NCI-H2196 (cell line): ENCODE data around the gene DHX35.
A peak's percentile ranks its signal among the peaks of the same experiment; 100 is the strongest.
"Not testable (repeated sequence)": the region's sequence is repeated elsewhere in the genome, so short reads cannot be mapped to it uniquely, and the experiment has no call there.

ENCODE experiments used
- DNase-seq: peaks from one replicate; lab custom pipeline; 2025; ENCODE audit not compliant: unreplicated experiment; lab: John Stamatoyannopoulos, UW

DHX35 gene

DNA sequence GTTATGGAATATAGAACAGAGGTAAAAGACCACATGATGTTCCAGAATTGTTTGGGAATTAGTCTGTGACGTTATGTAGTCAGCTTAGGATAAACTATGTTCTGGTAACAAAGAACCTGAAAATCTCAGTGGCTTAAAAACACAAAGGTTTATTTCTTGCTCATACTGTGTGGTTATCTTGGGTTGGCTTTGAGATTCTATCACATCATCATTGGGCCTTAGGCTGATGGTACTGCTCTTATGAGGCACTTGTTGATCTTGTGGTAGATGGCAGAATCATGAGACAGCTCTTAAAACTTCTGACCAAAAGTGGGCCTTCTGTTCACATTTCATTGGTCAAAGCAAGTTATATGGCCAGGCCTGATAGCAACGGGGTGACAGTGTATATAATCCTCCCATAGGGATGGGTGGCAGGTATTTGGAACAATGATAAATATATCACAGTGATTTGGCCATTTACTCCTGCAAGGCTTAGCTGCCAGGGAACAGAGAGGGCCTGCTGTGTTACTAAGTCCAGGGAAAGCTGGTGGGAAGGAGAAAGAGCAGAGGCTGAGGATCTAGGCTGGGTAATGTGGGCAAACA, 13.5 kb downstream of the DHX35 start:
- no peak for DNase-seq

DNA sequence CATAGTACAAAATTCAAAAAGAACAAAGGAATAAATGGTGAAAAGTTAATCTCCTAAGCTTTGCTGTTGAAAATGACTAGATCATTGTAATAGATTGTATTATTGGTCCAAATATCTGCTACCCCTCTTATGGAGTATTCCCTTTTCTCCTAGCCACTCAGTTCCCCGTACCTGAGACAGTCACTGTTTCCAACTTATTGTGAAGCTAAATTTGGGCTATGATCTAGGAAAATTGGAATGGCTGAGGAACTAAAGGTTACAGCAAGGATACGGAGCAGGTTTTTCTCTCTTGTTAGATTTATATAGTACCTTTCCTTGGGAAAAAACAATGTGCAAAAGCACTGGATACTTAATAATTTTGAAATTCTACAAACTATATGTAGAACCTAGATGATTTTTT, 17.3 kb downstream of the DHX35 start:
- DNase-seq = no peak

DNA sequence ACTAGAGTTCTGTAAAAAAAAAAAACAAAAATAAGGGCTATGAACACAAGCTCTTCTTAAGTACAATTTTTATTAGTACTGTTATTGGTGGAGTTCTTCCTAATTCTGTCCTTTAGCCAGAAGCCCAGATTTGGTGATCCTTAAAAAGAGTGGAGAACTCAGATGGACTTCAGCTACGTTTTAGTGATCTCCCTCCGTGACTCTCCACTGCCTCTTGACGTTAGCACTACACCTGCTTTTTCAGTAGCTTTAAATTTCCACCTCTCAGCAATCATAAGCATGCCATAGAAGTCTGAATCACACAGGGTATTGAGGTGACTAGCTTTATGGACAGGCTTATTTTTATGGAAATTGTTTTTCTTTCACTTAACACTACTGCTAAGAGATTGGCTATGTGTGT, 17.7 kb downstream of the DHX35 start:
- no peak for DNase-seq

DNA sequence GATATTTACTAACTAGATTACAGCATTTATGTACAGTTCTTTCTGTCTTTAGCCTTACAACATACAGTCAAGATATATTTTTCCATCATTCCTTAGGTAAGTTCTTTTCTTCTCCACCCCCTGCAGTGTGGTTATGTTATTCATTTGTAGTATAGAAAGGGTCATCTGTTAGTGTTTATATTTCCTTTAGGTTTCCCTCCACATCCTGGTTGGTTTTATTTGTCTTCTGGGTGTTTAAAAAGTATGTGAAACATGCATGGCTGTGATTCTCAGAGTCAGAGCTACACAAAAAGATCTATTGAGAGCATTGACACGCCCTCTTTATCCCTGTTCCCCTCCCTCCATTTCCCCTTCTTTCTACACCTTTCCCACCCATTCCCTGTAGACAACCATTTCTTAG, 20.1 kb downstream of the DHX35 start:
- DNase-seq = no peak

DNA sequence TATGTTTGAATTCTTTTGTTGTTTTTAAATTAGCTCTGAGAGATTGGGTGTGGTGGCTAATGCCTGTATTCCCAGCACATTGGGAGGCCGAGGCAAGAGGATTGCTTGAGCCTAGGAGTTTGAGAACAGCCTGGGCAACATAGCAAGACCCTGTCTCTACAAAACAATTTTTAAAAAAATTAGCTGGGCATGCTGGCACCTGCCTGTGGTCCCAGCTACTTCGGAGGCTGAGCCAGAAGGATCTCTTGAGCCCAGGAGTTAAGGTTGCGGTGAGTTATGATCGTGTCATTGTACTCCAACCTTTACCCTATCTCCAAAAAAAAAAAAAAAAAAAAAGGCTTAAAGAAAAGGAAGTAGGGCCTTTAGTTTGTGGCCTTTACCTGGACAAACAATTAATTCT, 22.9 kb downstream of the DHX35 start:
- DNase-seq = no peak

DNA sequence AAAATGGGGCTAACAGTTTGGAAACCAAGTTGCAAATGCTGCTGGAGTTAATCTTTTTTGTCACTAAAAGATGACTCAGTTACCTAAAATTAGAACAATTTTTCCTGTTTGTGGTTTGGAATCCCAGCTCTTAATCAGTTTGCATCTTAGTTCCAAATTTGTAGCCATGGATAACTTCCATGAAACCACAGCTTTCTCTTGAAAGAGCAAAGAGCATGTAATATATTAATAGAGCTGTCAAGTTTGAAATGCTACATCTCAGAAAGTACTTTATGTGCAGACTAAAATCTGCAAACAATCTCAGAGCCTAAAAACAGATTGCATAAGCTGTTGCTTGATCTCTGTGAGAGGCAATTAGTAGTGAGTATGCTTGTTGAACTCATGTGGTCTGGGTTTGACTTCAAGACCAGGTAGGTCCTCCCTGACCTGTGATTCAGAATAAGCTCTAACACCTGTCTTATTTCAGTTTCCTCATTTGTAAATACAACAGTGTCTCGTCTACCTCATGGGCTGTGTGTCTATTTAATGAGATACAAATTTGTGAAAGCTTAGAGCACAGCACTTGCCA, 23.5 kb downstream of the DHX35 start:
- DNase-seq = no peak

DNA sequence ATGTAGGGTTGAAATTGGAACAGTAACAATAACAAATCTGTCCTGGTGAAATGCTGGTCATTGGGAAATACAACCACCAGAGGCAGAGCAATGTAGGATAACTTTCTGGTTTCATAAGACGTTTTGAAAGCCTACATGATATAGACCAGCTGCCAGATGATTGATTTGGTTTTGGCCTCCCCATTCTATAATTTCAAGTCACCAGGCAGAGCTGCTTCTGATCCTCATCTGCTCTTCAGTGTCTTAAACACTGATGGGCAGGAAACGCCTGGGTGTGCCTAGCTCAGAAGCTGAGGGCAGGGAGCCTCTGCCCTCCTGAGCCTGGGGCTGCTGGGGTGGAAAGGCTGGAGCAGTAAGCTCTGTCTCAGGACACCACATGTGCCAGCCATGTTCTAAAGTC, 24.5 kb downstream of the DHX35 start:
- no peak for DNase-seq

DNA sequence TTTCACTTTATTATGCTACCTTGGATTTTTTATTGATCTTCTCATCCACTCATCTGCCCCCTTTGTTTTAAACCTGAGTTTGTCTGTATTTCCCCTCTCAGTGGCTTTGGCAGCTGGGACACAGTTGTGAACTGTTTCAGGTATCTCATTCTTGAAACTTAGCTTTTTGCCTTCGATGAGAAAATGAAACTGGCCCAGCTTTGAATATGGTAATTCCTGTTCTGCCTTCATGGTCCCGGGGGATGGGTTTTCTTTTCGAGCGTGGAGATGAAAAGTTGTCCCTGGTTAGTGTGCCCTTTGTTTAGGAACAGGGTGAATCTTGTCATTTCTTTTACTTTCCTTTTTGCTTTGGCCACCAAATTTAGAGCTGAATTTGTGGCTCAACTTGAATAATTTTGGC, 25.6 kb downstream of the DHX35 start:
- DNase-seq = no peak

DNA sequence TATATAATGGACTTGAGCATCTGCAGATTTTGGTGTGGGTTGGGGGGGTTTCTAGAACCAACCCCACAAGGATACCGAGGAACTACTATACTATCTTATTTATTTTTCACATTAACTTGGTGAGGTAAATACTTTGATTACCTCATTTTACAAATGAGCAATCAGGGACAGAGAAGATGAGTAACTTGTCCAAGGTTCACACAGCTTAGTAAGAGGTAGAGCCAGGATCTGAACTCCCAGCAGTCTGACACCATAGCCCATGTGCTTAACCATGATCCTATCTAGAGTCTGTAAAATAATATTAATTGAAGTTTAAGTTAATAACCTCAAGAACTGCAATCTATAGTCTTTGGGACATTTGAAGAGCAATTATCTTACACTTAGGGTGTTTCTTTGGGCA, 28.6 kb downstream of the DHX35 start:
- DNase-seq = no peak

DNA sequence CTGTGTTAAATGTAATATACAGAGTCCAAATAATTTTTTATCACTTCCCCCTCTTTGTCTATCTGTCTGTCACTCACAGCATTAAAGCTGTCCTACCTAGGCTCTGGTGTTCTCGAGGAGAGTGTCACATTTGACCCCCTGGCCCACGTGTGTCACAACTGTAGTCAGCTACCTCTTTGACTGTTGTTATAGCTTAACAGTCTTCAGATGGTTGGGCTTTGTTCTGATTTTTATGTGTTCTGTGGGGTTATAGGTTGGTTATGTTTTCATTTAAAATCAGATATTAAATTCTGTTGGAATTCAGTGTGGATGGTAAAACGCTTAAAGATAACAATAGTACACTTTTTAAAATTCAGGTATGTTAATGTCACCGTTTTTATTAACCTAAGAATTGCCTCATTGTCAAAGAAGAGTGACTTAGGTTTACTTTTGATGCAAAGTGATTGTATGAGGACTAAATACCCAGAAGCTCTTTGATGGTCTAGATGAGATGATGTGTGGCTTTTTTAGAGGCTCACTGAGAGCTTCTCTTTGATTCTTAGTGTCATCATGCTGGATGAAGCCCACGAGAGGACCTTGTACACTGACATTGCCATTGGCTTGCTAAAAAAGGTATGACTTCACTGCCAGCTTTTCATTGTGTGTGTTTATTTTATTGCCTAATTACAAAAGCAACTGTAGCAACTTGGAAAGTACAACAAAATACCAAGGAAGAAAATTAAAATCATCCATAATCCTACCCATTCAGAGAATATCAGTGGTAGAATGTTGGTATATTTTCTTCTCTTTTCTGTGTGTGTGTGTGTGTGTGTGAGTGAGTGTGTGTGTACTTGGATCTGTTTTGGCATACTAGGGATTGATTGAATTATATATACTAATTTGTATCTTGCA, 29.9 kb downstream of the DHX35 start:
- no peak for DNase-seq

DNA sequence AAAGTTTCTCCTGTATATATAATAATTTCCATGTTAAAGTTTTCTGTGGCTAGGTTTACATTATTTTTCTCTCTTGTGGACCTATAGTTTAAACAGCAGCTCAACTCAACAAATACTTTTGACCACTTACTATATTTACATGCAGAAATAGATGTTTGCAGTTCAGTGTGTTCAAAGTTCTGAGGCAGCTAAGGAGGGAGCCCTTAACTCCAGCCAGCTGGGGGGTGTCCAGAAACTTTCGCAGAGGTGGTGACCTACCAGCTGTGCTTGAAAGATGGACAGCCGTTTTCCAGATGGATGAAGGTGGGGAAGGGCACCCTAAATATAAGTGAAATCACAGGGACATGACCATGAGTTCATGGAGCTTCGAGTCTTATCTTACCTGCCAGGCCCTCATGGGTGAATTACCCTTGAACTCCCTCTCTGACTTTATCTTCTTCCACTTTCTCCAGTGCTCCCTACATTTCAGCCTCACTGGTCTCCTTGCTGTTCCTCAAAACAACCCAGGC, 33.4 kb downstream of the DHX35 start:
- no peak for DNase-seq

DNA sequence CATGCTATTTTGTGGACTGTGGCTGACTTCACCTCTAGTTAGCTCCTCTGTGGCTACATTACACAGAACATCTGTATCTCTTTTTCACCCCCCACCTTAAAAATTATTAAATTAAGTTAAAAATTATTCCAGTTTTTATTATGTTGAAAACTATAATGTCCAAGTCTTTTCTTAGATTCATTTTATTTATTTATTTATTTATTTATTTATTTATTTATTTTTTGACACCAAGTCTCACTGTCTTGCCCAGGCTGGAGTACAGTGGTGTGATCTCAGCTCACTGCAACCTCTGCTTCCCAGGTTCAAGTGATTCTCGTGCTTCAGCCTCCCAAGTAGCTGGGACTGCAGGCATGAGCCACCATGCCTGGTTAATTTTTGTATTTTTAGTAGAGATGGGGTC, 34.7 kb downstream of the DHX35 start:
- not testable (repeated sequence) for DNase-seq

DNA sequence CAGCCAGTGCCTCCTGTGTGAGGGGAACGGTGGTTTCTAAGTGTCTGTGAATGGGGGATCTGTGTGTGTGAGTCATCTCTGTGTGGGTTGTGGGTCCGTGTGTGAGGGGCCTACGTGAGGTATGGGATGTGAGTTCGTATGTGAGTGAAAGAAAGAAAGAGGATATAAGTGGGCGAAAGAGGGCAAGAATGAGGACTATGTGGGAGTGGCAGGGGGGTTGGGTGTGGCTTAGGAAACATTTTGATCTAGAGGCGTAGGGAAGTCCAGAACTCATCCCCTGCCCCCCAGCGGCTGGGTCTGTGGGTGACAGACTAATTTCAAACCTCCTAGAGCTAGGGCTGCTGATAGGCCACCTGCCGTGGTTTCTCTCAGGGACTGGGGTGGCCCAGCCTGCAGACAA, 35.5 kb downstream of the DHX35 start:
- DNase-seq = no peak

DNA sequence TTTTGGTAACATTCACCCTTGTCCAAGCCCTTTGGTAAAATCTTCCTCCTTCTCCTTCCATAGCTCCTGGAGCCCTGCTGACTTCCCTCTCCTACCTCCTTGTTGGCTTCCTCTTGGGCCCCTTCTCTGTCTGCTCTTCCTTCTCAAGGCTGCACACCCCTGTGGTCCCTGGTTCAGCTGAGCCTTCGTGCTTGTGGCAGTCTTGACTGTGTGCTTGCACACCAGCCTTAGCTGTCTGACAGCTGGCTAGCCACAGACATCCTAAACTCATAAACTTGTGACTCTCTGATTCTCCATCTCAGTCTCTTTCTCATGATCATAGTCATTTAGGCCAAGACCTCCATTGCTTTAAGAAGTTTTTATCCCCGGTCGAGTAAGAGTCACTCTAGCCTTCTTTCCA, 37.1 kb downstream of the DHX35 start:
- DNase-seq = no peak

DNA sequence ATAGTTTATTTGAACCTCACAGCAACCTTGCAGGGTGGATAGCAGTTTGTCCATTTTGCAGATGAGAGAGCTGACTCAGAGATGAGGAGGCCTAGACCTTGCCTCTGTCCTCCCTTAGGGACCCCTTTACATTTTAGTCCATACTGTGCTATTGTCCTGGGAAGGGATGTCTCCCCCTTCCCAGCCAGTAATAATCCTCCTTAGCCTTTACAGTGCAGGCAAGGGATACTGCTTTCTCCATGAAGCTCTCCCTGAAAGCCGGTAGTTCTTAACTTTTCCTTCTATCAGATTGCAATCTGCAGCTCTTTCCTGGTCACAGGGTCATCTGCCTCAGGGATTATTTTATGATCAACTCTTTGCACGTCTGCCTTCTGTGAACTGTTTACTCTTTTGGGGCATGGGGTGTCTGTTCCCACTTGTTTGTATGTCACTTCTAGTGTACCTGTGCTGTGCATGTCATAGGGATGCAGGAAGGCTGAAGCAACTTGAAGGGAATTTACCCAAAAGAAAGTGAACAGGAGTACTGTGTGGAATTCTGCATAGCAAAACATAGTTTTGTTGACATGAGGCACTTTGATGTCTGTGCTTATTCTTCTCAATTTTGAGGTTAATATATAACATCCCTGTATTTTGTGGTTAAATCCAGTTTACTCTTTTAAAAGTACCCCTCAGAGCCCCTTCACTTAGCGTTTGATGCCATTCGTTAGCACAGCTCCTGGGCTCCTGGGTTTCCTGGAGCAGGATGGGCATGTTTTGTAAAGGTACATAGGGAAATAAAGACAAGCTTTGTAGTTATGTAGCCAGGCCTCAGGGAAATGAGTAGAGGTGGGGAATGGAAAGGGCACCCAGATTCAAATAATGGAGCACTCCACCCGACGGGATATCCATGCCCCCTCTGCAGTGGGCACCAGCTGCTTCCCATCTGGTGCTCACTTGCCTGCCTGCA, 38.1 kb downstream of the DHX35 start:
- no peak for DNase-seq

DNA sequence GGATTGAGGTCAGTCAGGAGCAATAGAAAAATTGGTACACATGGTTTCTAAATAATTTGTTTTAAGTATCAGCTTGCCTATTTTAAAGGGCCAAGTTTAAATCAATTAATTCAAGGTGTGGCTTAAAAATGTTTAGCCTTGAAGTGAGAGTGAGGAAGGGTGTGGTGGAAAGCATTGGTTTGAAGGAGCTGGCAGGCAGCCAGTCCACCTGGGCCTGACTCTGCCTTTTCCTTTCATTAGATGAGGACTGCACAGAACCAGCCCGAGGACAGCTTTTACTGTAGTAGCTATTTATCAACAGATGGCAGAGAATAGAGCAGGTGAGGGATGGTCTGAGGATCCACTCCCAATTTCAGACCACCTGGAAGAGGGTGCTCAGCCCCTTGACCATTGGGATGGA, 42.4 kb downstream of the DHX35 start:
- peak; percentile 40 for DNase-seq

DNA sequence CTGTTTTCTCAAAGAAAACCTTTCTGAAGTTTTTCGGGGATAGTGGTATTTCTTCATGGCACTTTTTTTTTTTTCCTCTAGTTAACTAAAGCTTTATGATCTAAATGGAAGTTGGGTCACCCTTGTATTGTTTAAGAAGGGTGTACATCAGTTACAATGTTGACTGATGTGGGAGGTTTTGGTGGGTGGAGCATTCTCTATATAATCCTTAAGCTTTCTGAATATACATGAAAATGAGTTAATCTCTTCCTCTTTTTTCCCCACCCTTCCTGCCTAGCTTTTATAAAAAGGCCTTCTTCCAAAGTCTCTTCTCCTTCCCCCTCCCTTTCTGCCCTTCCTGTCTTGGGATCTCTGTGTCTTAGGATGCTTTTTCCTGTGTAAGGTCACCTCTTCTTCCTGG, 47.2 kb downstream of the DHX35 start:
- no peak for DNase-seq

DNA sequence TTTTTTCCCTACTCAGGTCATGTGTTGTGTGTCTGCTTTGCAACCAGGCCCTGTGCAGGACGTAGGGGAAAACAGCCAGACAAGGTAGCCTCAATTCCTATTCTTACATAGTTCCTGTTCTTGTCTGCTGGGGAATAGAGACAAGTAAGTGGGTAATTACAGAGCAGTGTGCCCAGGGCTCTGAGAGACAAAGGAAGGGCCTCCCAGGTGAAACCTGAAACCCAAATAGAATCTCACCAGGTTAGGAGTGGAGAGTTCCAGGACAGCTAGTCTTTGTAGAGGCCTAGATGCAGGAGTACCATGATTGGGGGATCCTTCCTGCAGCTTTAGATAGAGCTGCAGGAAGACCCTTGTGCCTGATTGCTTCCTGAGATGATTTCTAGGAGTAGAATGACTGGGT, 48.4 kb downstream of the DHX35 start:
- no peak for DNase-seq

DNA sequence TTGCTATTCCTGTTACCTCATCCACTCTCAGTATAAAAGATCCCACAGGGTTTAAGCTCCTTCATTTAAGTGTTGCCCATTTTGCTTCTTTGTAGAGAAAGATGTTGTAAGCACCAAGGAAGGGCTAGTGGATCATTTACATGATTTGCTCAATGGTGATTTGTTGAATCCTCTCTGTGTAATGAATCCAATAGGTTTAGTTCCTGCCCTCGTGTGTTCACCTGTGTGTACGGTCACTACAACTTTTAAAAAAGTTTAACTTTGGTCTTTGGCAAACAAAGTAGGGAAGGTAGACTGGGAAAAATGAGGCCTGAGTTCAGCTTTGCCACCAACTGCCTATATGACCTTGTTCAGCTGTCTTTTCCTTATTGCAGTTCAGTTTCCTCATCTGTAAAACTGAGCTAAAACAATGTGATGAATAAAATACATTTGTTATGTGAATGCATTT, 51.5 kb downstream of the DHX35 start:
- DNase-seq = no peak

DNA sequence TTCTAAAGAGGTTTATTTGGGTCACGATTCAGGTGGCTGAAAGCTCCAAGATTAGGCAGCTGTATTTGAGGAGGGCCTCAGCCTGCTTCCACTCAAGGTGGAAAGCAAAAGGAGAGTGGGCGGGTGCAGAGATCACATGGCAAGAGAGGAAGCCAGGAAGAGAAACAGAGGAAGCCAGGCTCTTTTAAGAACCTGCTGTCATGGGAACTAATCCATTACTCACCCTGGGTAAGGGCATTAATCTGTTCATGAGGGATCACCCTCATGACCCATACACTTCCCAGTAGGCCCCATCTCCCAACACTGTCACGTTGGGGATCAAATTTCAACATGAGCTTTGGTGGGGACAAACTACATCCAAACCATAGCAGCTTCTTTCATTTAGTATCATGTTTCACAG, 53.9 kb downstream of the DHX35 start:
- no peak for DNase-seq

DNA sequence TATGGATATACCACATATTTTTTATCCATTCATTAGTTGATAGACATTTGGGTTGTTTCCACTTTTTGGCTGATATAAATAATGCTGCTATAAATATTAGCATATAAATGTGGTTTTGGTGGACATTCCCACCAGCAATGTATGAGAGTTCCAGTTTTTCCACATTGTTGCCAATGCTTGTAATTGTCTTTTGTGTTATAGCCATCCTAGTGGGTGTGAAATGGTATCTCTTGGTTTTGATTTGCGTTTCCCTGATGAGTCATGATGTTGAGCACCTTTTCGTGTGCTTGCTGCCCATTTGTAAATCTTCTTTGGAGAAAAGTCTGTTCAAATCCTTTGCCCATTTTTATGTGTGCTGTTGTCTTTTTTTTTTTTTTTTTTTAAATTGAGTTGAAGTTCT, 54.4 kb downstream of the DHX35 start:
- DNase-seq = no peak
